Measurements from ENCODE around the gene MATK.

Gene MATK

DNA sequence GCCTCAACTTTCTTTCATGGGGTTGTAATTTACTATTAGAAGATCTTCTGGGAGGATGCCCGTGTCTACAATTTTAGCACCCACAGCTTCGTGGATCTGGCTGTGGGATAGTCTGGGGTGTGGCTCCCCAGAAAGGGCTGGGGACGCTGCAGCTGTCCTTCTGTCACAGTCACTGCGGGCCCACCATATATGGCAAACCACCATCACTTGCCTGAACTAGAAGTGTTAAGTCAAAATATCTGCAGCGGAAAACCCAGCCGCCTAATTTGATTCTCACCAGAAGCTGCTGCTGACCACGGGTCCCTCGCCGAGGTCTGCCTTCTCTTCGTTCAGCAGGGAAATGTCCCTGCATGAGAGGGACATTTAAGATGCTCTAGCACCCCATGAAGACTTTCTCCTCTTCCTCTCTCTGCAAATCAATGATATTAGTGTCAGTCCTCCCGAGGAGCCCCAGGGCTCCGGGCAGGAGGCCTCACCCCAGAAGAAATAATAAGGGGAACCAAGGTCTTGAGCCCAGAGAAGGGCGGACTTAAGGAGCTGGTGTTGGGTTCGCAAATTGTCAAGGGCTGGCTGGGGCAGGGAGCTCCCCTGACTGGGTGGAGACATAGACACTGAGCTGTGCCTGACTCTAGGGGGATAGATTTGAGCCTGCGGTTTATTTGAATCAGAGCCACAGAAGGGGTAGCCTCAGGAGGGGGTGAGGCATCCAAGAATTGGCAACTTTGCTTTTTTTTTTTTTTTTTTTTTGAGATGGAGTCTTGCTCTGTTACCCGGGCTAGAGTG is 3.0 kb upstream of the MATK start:
- DNase-seq, result no peak

DNA sequence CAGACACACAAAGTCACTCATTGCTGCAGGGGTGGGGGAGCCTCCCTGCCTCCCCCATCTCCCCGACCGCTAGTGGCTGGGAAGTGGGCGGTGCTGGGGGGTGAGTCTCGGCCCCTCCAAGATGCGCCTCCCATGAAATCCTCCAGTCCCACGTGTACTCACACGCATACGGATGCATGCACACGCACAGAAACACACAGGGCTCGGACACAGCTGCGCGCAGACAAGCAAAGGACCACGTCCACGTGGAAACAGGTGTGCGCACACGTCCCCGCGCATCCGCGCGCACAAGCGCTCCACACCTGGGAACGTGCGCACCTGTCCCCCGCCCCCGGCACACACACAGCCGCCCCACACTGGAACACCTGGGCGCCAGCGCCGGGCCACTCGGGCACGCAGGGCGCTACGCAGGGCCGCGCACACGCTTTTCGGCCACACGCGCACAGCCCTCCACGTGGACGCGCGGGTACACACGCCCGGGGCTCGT is 687 bp downstream of the MATK start:
- DNase-seq, result no peak

DNA sequence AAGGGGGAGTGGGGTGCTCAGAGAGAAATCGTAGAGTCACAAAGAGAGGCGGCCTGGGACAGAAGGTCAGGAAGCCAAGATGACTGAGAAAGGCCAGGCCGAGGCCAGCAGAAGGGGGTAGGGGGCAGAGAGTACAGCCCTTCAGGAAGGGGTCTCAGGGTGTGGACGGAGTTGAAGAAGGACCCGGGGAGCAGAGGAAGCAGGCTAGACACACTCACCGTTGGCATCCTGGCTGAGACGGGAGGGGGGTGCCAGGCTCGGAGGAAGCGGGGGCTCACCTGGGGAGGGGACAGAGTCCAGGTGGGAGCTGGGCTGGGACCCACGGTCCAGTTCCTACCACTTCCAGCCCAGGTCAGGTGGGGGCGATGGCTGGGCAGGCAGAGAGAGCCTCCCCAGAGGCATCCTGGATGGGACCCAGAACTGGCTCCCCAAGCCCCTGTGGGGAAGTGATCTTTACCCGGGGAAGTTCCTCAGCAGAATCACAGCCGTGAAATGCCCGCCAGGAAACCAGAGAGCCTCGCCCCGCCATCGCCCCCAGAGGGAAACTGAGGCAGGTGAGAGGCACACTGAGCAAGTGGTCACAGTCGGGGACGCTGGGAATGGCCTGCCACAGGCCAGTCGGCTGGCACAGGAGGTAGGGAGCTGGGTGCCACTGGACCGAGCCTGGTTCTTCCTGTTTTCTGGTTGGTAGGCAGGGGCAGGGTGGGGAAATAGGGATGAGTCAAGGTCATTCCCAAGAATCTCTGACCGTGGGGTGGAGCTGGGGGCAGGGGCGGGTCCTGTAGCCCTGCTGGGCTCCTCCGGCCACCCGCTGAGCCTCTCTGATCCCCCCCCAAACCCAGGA is 1.4 kb downstream of the MATK start:
- no peak for DNase-seq

DNA sequence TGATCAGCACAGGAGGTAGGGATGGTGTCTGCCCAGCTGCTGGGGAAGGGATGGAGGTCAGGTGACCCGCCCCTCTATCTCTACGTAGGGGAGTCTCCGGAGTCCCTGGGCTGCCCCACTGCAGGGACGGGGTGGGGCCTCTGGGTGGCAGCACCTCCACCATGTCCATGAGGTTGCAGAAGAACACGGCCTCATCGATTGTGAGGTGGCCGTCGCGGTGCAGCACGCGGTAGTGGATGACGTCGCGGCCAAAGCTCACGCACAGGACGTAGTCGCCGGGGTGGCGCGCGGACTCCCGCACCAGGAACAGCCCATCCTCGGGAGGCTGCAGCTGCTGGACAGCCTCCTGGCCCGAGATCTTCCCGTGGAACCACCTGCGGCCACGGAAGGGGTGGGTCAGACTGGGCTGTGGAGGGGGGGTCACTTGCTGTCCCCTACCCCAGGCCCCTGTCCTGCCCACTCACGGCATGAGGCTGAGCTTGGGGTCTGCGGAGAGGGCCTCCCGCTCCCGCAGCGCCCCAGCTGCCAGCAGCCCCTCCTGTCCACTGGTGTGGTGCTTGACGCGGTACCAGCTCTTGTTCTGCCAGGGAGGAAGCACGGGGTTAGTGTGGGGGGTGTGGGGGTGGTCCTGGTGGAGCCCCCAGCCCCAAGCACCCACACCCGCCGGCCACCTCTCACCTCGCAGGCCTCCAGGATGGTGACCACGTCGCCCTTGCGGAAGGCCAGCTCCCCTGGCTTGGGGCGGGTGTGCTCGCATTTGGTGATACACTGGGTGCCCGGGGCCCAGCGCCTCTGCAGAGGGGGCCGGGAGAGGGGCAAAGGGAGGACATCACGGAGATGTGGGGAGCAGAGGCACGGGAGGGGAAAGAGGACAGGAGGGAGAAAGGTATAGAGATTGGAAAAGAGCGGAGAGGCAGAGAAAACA is 2.3 kb downstream of the MATK start:
- DNase-seq, result peak; percentile 16

DNA sequence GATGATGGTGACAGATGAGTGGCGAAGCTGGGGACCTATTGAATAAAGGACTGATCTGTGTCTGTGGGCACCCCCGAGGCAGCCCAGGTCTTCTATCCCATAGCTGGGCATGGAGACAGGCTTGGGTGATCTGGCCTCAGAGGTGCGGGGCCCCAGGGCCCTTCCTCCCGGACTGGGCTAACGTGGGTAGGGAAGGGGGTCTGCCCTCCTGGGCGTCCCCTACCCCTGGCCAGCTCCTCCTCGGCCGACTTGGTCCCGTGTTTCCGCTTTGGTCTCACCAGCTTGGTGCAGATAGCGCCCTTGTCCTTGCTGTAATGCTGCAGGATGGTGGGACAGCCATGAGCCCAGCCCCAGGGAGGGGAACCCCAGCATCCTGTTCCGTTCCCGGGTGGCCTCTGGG is 3.3 kb downstream of the MATK start:
- no peak for DNase-seq

DNA sequence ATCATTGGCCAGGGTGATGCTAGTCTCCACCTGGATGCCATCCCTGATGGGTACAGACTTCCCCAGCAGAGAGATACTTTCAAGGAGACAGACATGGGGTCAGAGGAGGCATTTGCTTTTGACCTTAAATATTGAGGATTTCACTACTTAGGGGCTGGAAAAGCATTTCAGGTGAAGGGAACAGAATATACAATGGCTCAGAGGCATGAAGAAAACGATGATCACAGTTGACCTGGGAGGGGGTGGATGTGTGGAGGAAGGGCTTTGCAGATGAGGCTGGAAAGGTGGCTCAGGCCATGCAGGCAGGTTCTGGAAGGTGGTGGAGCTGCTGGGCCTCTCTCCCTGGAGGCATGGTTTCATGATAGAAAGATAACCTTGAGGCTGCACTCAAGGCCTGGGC is 3.9 kb downstream of the MATK start:
- DNase-seq, result no peak

DNA sequence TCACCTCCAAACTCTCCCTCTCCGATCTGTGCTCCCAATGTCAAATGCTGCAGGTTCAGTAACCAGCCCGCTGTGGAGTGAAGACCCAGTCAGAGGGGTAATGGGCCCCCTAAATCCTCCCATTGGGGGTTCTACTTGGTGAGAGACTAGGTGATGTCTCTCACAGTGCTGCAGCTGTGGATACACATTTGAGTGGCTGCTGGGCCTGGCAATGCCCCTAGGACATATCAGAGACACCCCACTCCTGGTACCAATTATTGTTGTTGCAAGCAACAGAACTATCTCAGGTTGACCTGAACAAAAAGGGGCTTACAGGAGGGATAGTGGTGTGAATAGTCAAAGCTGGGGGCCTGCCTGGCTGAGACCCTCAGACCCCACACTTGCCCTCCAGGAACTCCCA is 4.6 kb downstream of the MATK start:
- no peak for DNase-seq

DNA sequence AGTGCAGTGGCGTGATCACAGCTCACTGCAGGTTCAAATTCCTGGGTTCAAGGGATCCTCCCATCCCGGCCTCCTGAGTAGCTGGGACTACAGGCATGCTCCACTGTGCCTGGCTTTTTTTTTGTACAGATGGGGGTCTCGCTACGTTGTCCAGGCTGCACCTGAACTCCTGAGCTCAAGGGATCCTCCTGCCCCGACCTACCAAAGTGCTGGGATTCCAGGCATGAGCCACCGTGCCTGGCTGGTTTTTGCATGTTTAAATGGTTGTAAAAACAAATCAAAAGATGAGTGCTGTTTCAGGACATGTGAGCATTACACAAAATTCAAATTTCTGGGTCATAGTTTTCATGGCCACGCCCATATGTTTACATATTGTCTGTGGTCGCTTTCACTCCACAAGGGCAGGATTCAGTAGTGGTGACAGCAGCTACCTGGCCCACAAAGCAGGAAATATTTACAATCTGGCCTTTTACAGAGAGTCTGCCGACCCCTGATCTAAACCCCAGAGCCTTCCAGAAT is 5.3 kb downstream of the MATK start:
- DNase-seq, result no peak

DNA sequence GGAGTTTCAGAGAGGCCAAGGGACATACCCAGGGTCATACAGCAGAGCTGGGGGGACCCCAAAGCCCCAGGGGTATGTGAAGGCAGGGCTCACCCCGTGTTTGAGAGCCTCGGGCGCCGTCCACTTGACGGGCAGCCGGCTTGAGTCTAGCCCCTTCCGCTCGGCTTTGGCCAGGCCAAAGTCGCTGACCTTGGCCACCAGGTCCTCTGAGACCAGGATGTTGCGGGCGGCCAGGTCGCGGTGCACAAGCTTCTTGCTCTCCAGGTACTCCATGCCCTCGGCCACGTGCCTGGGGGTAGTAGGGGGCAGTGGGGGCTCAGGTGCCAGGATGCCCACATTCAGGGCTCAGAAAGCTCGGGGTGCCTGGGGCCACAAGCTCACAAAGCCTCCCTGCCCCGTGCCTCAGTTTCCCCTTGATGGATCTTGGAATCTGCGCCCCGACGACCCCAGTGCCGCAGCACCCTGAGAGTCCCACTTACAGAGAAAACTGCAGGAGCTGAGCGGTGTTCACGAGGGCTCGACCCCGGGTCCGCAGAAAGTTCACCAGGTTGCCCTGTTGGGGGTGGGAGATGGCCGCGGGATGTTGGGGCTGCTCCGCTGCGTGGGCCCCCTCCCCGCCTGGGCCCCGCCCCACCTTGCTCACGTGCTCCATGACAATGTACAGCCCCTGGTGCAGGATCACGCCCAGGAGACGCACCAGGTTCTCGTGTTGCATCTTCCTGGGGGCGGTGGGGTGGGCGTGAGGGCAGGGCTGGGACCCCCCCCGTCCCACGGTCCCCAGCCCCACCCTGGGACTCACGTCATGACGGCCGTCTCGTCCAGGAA is 7.1 kb downstream of the MATK start:
- DNase-seq, result no peak

DNA sequence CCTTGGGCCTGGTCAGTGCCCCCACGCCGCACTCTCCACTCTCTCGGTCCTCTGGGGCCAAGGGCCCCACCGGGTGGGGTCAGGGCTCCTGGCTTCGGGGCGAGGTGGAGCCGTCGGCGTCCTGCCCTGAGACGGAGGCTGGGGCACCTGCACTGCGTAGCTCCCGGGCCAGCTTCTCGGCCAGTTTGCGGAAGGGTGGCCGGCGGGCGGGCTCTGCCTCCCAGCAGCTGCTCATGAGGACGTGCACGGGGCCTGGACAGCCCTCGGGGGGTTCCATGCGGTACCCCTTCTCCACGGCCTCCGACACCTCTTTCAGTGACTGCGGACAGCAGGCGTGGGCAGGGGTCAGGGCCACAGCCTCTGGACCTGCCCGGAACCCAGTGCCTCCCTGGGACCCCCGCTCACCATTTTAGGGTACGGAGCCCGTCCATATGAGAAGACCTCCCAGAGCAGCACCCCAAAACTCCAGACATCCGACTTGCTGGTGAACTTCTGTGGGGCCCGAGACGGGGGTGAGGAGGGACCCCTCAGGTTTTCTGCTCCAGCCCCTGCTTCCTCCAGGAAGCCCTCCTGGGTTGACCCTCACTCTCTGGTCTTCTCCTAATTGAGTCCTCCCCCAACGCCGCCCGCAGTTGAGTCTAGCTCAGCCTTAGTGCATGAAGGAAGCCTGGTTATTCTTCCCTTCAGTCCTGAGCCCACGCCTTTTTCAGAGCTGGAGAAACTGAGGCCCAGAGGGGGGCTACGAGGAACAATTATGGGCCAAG is 7.9 kb downstream of the MATK start:
- DNase-seq, result no peak

DNA sequence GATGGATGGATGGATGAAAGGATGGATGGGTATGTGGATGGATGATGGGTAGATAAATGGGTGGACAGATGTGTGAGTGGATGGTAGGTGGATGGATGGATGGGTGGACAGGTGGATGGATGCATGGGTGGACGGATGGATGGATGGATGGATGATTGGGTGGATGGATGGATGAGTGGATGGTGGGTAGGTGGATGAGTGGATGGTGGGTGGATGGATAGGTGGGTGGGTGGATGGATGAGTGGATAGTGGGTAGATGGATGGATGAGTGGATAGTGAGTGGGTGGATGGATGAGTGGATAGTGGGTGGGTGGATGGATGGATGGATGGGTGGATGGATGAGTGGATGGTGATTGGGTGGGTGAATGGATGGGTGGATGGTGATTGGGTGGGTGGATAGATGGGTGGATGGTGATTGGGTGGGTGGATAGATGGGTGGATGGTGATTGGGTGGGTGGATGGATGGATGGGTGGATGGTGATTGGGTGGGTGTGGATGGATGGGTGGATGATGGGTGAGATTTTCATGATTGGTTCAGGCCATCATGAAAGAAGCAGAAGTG is 9.6 kb downstream of the MATK start:
- no peak for DNase-seq

DNA sequence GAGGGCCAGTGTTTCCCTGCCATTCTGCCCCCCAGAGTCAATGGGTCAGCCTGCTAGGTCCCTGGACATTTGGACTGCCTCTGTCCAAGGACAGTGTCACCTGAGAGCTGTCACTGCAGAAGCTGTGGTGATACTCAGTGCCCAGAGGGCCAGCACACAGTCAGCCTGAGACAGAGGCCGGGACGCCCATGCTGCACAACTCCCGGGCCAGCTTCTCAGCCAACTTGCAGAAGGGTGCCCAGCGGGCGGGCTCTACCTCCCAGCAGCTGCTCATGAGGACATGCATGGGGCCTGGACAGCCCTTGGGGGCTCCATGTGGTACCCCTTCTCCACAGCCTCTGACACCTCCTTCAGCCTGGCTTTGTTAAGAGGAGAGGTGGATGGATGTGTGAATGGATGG is 10.3 kb downstream of the MATK start:
- no peak for DNase-seq

DNA sequence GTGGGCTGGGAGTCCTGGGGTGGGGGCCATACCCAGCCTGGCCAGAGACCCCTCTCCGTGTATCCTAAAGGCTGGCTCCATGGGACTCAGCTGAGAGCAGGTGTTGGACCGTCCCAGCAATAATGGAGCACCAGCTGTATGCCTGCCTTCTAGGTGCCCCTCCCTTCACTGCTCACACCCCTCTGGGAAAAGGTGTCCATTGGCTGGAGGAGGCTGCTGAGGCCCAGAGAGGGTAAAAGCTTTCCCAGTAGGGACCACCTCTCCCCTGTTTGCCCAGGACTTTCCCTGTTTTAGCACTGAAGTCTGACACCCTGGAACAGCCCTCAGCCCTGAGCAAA is 10.8 kb downstream of the MATK start:
- no peak for DNase-seq

DNA sequence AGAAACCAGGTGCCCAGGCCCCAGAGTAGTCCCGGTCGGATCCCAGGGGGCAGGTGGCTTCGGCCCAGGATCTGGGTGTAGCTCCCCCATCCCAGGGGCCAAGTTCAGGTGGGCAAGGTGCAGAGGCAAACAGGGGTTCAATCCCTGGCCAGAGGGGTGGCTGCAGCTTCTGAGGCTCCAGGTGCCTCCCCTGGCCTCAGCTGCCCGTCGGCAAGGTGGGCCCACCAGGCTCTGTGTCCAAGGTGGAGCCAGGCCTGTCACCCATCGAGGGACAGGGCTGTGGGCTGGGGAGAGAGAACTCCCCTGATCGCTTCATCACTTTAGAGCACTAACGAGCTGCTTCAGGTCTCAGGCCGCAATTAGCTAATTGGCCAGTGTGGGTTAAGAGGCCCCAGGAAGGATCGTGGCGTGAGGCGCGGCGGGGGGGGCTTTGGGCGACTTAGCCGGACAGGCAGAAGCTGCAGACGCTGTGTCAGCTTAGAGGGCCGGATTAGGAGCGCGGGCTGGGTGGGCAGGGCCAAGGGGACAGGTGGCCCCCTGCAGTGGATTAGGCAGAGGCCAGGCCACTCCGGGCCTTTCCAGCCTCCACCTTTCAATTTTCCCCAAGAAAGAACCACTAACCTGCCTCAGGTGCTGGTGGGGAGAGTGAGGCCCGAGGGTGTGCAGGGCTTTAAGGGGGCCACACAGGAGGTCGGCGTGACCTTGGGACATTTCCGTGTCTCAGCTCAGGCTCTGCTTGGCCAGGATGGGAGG is 11.4 kb downstream of the MATK start:
- DNase-seq, result no peak

DNA sequence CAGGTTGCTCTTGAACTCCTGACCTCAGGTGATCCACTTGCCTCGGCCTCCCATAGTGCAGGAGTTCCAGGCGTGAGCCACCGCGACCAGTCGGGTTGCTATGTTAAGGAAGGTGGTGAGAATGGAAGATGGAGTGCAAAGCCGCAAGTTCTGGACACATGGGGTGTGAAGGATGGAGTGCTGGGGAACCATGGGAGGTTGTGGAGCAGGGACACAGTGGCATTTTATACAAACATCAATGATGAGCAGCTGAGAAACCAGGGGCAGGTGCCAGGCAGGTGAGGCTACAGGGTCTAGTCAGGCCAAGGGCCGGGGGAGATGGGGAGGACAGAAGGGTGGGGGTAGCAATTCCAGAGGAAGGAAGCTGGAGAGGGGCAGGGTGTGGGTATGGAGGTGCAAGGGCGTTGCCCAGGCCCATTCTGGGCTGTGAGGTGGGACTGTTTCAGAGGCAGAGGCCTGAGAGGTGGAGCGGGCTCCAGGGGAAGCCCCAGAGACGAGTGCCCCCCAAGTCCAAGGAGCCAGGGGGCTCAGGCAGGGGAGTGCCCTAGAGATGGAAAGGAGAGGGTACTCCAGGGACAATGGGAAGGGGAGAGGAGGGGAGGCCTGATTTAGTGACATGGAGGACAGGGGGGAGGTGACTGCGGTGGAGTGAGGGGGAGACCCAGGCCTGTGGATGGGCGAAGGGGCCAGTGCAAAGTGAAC is 12.2 kb downstream of the MATK start:
- DNase-seq, result no peak

DNA sequence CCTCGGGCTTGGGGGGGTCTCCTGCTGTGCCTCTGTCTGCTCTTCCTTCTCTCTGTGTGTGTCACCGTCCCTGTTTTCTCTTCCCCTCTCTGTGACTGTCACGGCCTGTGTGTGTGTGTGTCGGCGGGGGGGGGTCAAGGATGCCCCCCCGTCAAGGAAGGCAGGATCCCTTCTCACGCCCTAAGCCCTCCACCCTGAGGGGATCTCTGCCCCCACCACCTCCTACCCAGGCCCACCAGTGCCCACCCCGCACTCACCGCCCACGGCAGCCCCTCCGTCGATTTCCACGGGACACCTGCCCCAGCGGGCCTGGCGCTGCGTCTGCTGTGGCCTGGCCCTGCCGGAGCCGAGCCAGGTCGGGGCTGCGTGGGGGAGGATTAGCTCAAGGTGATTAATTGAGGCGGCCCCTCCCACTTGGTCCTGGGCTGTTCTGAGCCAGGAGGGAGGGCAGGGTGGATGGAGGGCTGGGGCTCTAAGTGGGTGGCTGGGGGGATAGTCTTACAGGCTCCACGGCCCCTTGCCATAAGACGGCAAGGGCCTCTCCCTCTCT is 14.2 kb downstream of the MATK start, which contains the start of gene RAX2:
RAX2 (minus strand) TSS at position 323 of the 550 bp plus-strand sequence. CDS start 486 bp downstream, outside the sequence.
- DNase-seq, result no peak

DNA sequence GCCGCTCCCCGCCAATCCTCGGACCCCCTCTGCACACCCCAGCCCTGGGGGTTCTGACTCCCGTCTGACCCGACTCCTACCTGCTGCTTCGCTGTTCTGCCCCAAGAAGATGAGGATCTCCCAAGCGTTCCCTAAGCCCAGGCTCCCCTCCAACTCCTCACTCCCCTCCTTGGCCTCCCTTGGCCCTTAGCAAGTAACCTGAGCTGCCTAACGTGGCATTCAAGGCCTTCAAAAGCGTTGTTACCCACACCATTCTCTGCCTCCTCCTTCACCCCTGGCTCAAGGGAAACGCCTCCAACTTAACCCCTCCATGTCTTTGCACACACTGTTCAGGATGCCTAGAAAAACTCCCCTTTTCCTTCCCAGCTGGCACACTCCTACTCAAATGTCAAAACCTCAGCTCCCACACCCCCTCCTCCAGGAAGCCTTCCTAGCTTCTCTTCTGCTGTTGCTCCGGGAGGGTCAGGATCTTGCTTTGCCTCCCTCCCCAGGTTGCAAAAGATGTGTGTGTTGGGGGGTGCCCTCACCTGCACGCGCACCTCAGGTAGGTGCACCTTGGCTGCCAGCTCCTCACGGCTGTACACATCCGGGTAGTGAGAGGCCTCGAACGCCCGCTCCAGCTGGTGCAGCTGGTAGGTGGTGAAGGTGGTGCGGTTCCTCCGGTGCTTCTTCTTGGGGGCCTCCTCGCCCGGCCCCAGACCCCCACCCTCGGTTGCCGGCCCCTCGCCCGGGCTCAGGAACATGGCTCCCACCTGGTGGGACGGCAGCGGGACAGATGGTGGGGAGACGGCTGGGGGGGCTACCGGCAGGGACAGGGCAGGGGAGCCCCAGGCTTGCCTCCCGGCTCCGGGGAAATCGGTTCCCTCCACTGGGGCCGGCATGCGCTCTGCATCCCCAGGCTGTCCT is 14.9 kb downstream of the MATK start:
- DNase-seq, result no peak

All from T-helper 9 cell (primary cell).